GM18951 (cell line): ENCODE results near the gene SHFL.

Experiments
- POLR2A ChIP-seq: IDR thresholded peaks from 4 replicates; pipeline ENCODE4 v1.6.1; 2011; ENCODE audit warnings: mild to moderate bottlenecking; ENCODE audit not compliant: insufficient read length, insufficient read depth; ENCODE audit errors: extremely low read depth
- in situ Hi-C: fragments of 300-500 bp; cut with MboI; formaldehyde crosslinking; loops from one replicate; pipeline ENCODE4 v1.12.0; 2022; ENCODE audit warnings: low sequenced_read_pairs, mixed read lengths, inconsistent platforms; ENCODE audit not compliant: unreplicated experiment

SHFL gene

DNA sequence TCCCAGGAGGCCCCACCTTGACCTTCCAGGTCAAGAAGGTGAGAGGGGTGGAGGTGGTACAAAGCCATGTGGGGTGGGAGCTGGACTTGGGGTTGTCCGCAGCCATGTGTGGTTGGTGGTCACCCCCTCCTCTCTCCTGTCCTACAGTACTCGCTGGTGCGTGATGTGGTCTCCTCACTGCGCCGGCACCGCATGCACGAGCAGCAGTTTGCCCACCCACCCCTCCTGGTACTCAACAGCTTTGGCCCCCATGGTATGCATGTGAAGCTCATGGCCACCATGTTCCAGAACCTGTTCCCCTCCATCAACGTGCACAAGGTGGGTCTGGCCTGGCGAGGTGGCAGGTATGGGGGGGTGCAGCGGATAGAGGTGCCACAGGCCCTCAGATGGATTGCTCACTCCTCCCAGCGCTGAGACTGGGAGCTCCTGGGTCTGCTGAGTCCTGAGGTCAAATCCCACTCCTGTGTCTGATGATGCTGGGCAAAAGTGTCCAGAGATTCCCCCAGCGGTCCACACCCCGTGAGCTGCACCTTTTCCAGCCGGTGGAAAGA lies 21.8 kb downstream of the SHFL start:
- in situ Hi-C loops = no loop called here
- TF ChIP-seq POLR2A = no peak

DNA sequence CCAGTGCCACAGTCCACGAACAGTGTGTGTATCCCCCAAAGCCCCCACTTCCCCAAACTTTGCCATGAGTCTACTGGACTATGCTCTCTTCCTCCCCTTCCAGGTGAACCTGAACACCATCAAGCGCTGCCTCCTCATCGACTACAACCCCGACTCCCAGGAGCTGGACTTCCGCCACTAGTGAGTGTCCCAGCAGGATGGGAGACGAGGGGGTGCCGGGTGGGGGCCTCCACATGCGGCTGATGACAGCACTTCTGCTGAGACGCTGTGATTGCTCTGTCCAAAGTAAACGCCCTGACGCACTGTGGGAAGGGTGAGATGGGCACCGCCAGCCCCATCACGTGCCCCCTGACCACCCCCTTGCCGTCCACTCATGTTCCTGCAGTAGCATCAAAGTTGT lies 23.4 kb downstream of the SHFL start:
- no peak for TF ChIP-seq POLR2A
- in situ Hi-C loops = no loop called here

DNA sequence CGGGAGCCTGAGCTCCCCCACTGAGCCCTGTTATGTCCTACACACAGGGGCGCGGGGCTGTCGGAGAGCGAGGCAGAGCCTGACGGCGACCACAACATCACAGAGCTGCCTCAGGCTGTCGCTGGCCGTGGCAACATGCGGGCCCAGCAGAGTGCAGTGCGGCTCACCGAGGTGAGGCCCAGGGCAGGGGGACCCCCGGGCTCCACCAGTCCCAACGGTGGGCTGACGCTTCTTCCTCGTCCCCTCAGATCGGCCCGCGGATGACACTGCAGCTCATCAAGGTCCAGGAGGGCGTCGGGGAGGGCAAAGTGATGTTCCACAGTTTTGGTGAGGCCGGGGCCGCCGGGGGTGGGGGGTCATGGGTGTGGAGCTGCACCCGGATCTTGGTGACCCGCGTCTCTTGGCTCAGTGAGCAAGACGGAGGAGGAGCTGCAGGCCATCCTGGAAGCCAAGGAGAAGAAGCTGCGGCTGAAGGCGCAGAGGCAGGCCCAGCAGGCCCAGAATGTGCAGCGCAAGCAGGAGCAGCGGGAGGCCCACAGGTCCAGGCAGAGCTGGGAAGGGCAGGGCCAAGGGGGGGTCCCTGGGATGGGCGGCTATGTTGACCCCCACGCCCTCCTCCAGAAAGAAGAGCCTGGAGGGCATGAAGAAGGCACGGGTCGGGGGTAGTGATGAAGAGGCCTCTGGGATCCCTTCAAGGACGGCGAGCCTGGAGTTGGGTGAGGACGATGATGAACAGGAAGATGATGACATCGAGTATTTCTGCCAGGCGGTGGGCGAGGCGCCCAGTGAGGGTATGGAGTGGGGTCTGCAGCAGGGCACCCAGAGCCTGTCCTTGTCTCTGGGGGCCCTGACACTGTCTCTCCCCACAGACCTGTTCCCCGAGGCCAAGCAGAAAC lies 24.2 kb downstream of the SHFL start:
- no peak for TF ChIP-seq POLR2A

DNA sequence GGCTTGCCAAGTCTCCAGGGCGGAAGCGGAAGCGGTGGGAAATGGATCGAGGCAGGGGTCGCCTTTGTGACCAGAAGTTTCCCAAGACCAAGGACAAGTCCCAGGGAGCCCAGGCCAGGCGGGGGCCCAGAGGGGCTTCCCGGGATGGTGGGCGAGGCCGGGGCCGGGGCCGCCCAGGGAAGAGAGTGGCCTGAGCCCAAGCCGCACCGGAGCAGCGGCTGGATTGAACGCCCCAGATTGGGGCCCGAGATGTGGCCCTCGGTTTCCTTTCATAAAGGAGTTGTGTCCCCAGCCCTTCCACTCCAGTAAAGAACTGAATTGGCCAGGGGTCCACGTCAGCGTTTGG lies 24.8 kb downstream of the SHFL start:
- no peak for TF ChIP-seq POLR2A
- in situ Hi-C loops = no loop called here

More for the DNA sequence above, 24.2 kb downstream of the SHFL start:
- in situ Hi-C loops = no loop called here

DNA sequence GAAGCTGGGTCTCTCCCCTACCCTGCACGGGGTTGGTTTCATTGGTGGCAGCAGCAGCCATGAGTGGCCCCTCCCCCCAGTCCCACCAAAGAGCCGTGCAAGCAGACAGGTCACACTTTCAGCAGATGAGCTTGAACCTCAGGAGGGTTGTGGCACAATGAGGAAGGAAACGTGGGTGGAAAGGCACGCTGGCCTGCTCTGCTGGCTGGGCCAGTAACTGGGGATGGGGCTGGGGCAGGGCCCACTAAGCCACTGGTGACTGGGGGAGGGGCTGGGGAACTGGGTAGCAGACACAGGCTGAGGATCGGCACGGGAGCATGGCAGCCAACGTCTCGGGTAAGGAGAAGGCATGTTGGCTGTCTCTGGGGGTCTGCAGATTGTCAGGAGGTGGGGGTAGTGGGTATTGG lies 25.3 kb downstream of the SHFL start, which contains the start of gene P2RY11:
TSS of gene P2RY11 (plus strand) at position 289 of the 407 bp plus-strand sequence. CDS start at position 318, 29 bp downstream.
- peak; percentile 38 for TF ChIP-seq POLR2A
- in situ Hi-C loops = no loop called here

DNA sequence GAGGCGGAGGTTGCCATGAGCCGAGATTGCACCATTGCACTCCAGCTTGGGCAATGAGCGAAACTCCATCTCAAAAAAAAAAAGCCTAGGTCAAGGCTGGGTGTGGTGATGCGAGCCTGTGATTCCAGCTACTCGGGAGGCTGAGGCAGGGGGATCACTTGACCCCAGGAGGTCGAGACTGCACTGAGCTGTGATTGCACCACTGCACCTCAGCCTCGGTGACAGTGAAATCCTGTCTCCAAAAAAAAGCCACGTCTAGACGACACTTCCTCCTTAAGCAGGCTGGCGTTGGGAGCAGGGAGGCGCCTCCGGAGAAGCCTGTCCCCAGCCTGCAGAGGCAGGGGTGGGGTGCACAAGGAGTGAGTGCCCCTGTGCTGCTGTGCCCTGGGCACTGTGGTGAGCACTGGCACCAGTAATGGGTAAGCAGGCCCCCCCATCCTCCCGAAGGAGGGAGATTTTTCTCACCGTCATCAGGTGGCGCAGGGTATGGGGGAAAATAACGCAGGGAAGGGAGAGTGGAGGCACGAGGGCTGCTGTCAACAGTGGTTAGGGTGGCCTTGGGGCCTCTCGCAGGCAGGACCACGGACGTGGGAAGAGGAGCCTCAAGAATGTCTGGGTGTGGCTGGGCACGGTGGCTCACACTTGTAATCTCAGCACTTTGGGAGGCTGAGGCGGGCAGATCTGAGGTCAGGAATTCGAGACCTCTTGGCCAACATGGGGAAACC lies 26.1 kb downstream of the SHFL start:
- in situ Hi-C loops = no loop called here
- no peak for TF ChIP-seq POLR2A

DNA sequence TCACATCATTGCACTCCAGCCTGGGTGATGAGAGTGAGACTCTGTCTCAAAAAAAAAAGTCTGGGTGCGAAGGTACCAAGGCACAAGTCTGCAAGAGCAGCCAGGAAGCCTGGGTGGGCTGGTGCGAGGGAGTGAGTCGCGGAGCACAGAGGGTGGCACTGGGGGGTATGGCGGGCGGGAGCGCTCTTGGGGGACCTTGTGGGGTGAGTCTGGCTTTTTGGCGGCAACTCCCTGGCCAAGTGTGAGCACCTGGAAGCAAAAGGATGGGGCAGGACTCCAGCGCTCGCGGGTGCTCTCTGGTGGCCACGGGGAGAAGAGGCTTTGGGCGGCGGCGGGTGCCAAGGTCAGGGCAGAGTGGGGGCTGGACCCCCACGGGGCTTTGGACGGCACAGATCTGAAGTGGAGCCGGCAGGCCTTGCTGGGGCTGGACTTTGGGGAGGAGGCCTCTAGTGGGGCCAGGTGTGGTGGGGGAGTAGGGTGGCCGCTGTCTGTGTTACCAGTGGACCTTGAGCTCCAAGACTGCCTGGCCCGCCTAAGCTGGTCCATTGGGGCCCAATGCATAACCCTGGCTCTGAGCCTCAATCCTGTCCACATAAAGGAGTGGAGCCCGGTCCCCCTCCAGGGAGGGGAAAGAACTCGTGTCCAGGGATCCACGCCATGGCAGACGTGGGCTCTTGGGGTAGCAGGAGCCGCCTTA lies 26.9 kb downstream of the SHFL start:
- peak; percentile 45 for TF ChIP-seq POLR2A
- in situ Hi-C loops = no loop called here

DNA sequence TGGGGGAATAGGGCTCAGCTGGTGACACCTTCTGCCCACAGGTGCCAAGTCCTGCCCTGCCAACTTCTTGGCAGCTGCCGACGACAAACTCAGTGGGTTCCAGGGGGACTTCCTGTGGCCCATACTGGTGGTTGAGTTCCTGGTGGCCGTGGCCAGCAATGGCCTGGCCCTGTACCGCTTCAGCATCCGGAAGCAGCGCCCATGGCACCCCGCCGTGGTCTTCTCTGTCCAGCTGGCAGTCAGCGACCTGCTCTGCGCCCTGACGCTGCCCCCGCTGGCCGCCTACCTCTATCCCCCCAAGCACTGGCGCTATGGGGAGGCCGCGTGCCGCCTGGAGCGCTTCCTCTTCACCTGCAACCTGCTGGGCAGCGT lies 27.5 kb downstream of the SHFL start:
- in situ Hi-C loops = no loop called here
- TF ChIP-seq POLR2A = no peak

DNA sequence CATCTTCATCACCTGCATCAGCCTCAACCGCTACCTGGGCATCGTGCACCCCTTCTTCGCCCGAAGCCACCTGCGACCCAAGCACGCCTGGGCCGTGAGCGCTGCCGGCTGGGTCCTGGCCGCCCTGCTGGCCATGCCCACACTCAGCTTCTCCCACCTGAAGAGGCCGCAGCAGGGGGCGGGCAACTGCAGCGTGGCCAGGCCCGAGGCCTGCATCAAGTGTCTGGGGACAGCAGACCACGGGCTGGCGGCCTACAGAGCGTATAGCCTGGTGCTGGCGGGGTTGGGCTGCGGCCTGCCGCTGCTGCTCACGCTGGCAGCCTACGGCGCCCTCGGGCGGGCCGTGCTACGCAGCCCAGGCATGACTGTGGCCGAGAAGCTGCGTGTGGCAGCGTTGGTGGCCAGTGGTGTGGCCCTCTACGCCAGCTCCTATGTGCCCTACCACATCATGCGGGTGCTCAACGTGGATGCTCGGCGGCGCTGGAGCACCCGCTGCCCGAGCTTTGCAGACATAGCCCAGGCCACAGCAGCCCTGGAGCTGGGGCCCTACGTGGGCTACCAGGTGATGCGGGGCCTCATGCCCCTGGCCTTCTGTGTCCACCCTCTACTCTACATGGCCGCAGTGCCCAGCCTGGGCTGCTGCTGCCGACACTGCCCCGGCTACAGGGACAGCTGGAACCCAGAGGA lies 28.0 kb downstream of the SHFL start:
- in situ Hi-C loops = no loop called here

DNA sequence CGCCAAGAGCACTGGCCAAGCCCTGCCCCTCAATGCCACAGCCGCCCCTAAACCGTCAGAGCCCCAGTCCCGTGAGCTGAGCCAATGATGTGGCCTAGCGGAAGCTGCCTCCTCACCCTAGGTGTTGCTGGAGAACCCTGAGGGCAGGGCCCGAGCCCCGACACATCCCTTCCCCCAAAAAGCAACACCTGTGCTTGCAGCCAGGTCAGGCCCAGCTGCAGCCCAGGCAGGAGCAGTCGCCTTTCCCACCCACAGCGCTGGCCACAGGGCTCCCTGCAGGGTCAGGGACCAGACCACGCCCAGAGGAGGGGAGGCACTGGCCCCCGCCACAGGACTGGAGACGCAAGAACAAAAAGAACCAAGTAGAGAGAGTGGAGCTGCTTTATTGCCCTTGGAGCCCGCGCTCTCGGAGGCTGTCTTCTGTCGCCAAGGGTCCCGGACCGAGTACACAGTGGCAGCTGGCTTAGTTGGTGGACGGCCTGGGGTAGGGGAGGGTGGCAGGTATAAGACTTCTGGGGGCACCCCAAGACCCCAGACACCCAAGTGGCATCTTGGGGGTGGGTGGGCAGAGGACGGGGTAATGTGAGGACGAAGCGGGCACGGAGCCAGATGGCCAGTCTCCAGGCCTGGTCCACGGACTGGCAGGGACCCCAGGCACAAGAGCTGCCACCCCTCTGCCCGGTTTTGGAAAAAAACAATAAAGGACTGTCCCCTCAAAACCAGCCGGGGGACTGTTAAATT lies 28.7 kb downstream of the SHFL start:
- in situ Hi-C loops = no loop called here
- no peak for TF ChIP-seq POLR2A

More for the DNA sequence above, 28.0 kb downstream of the SHFL start:
- peak; percentile 46 for TF ChIP-seq POLR2A

DNA sequence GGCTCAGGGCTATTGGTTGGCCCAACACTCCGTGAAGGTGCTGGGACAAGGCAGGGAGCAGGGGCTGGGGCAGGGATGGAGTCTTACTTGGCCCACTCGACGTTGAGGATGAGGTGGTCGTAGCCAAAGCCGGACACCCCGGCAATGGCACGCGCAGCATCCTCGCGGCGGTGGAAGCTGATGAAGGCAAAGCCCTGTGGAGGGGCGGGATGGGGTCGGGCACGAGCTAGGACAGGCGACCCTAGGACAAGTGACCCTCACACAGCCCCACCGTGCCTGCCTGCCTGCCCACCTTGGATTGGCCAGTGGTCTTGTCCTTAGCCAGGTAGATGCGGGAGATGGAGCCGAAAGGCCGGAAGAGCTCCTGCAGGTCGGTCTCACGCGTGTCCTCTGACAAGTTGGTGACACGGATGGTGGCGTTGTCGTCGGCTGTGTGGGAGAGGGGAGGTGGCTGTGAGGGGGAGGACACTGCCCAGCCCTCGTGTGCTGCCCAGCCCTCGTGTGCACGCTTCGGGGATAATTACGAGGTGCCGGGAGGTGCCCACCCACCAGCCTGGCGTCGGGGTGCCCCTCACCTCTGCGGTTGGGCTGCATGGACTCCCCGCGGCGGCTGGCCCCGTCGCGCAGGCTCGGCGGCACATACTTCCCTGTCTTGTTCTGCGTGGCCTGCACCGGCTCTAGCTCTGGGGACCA lies 29.4 kb downstream of the SHFL start:
- TF ChIP-seq POLR2A = peak; percentile 46
- in situ Hi-C loops = no loop called here
